ENCODE measurements around the gene SLIT3.
"Not testable (repeated sequence)": the region's sequence is repeated elsewhere in the genome, so short reads cannot be mapped to it uniquely, and the experiment has no call there.

DNA sequence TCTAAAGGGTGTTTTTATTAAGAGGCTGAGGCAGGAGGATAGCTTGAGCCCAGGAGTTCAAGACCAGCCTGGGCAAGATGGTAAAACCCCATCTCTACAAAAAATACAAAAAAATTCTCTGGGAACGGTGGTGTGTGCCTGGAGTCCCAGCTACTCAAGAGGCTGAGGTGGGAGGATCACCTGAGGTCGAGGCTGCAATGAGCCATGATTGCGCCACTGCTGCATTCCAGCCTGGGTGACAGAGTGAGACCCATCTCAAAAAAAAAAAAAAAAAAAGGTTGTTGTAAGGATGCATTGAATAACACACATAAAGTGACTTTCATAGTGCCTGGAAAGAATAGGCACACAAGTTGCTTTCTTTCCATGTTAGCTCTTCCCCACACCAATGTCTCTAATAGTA is 662.1 kb downstream of the SLIT3 start:
- not testable (repeated sequence) for TF ChIP-seq EZH2 (IDR thresholded peaks at IDR 0.05; ENCODE audit: low read length, unreplicated experiment); CTCF (conservative IDR thresholded peaks at IDR 0.05; ENCODE audit: low read depth, low read length); EZH2phosphoT487 (IDR thresholded peaks at IDR 0.05; ENCODE audit: borderline replicate concordance, low read length)

All from PC-3 (cell line).